NCI-H1048 (cell line): ENCODE results near the gene CTNNBL1.
"Not testable (repeated sequence)": the region's sequence is repeated elsewhere in the genome, so short reads cannot be mapped to it uniquely, and the experiment has no call there.

ENCODE experiments used
- DNase-seq: peaks from one replicate; lab custom pipeline; 2025; lab: John Stamatoyannopoulos, UW

The CTNNBL1 gene

DNA sequence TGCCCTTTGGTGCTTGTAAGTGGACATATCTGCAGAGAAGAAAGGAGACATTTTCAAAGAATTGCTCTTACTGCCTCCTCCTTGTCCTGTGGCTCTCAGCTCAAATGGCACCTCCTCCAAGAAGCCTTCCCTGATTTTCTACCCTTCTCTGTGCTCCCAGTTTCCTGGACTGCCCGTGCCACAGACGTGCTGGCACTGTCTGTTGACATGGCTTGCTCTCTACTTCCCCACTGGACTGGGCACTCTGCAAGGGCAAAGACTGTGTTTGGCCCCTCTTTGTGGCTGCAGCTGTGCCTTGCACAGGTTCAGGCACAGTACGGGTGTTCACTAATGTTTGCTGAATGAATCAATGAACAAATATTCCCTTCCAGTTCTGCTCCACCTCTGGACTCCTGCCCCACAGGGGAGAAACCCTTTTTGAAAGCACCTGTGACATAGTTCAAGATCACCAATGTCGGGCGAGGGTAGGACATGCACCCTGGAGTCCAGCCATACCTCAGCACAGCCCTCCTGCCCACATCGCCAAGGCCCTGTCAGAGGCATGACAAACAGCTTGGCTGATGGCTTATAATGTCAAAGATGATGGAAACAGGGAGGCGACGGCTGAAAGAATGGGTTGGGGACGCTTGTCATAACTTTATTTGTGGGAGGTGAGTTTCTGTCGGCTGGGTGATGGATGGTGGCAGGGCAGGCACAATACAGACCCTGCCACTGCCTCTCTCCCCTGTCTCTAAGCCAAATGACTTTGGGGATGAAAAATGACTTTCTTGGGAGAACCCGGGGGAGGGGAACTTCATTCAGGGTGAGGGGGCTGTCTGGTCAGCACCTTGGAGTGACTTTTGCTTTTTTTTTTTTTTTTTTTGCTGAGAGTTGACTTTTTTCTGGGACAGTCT is 15.6 kb upstream of the CTNNBL1 start:
- DNase-seq, result no peak

GRCh38 chr20:37679751-37680150 is 14.1 kb upstream of the CTNNBL1 start:
- DNase-seq, result not testable (repeated sequence)

DNA sequence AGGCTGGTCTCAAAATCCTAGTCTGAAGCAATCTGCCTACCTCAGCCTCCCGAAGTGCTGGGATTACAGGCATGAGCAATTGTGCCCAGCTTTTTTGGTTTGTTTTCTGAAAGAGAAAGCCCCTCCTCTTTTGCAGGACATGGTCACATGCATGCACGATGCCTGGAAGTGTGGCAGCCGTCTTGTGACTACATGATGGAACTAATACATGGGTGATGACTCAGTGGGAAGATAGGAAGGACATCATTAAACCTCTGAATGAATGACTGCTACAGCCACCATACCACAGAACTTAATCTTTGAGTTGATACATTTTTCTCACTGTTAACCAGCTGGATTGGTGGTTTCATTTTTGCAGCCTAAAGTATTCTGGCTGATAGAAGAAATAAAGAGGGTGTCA is 13.4 kb upstream of the CTNNBL1 start:
- no peak for DNase-seq

GRCh38 chr20:37681384-37682112 is 12.3 kb upstream of the CTNNBL1 start:
- DNase-seq, result no peak

DNA sequence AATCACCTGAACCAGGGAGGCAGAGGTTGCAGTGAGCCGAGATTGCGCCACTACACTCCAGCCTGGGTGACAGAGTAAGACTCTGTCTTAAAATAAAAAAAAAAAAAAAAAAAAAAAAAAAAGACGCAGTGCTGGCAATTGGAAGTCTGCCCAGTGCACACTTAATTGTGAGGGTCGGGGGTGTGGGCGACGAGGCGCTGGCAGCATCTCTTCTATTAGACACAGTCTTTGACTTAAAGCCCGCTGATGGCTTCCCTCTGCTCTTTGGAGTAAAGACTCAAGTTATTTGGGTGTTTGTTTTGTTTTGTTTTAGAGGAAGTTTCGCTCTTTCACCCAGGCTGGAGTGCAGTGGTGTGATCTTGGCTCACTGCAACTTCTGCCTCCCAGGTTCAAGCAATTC is 10.7 kb upstream of the CTNNBL1 start:
- DNase-seq, result not testable (repeated sequence)

DNA sequence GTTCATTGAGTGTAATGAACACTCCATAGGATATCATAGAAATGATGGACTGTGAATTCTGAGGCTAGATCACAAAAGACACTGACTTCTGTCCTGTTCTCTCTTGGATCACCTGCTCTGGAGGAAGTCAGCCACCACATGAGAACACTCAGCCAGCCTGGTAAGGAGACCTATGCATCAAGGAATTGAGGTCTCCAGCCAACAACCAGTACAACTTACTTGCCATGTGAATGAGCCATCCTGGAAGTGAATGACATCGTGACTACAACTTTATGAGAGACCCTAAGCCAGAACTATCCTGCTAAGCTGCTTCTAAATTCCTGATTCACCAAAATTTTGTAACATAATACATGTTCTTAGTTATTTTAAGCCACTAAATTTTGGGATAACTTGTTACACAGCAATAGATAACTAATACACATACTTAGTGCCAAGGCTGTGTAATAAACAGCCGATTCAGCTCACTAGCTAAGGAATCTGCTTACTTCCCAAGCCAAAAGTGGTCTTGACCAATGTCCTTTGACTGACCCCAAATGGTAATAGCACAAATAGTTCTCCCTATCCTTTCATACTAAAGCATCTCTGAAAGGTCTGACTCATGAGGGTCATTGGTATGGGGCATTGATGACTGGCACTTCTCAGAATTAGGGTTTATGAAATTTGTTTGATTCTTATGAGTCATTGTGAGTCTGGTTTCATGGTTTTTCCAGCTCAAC is 6.9 kb upstream of the CTNNBL1 start:
- no peak for DNase-seq

- DNase-seq, result no peak
Observed at GRCh38 chr20:37687478-37687805, 6.4 kb upstream of the CTNNBL1 start.

DNA sequence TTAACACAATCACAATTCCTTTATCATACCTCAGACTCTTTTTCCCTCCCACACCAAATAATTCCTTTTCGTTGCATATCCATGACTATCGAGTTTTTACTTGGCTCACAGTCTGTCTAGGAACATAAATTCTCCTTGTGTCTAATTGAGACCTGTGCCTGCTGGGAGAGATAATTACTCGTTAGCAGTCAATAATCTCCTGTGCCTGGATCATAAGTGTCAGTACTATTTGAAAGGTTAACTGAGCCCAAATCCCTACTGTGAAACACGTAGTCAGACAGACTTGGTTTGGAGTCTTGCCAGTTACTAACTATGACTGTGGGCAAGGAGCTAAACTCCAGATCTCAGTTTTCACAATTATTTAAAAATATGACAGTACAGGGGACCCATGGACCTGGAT is 5.7 kb upstream of the CTNNBL1 start:
- no peak for DNase-seq

DNA sequence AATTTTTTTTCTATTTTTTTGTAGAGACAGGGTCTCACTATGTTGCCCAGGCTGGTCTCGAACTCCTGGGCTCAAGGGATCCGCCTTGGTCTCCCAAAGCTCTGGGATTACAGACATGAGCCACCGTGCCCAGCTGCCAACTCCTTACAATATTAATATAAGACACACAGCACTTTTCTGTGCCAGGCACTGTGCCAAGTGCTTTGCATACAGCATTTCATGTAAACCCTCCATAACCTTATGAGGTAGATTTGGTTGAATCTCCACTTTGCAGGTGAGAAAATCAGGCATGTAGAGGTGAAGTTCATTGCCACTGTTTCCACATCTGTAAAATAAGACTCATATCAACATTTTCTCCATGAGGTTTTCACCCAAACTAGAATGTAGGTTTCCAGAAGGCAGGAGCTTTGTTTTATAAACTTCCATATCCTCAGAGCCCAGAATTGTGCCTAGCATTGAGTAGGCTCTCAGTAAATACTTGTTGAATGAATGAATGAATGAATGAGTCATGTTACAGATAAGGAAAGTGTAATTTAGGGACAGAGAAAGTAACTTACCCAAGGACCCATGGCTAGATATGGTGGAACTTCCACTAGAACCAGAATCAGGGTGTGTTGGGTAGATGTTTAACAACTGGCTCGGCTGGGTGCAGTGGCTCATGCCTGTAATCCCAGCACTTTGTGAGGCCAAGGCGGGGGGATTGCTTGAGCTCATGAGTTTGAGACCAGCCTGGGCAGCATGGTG is 3.0 kb upstream of the CTNNBL1 start:
- no peak for DNase-seq

DNA sequence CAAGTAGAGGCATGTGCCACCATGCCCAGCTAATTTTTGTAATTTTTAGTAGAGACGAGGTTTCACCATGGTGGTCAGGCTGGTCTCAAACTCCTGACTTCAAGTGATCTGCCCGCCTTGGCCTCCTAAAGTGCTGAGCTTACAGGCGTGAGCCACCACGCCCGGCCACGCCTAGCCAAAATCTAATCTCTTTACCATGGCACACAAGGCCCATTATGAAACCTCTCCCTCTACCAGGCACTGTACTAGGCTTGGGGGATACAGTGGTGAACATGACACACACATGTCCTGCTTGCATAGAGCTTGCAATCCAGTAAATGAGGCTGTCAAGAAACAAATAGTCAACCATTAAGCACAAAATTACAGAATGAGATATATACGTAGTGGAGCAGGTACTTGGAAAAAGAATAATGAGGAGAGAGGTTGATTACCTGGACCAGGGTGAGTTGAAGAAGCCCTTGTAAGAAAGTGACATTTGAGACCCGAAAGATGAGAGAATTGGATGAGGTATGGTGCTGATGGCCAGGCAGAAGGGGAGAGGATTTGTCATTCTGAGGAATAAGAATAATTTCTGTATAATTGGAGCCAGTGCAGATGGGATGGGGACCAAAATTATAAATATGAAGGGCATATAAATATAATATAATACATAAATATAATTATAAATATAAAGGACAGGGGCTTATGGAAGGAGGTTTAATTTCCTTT is 1.2 kb upstream of the CTNNBL1 start:
- no peak for DNase-seq

- no peak for DNase-seq
Observed at GRCh38 chr20:37693242-37693634, 592 bp upstream of the CTNNBL1 start.

DNA sequence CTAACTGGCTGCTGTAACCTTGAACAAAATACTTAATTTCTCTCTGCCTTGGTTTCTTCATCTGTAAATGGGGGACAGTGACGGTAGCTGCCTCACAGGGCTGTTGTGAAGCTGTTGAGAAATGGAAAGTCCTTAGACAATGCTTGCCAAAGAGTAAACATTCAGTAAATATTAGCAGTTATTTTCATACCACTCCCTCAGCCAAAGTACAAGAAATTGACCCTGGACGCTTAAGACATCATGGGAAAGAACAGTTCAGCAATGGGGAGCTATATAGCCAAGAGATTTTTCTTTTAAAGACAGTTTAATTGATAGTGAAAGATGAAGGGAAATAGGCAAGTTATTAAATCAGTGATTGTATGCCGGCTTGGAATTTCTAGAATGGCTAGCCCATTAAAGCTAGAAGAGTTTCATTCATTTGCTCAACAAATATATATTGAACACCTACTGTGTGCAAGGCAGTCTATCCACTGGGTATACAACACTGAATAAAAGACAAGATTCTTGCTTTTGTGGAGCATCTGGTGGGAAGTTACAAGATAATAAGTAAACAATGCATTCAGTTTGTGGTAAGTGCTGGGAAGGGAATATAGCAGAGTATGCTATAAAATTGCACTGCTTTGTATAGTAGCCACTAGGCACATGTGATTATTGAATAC is 2.0 kb downstream of the CTNNBL1 start:
- DNase-seq, result no peak

- DNase-seq, result no peak
Observed at GRCh38 chr20:37697314-37697713, 3.5 kb downstream of the CTNNBL1 start.

- no peak for DNase-seq
Observed at GRCh38 chr20:37699202-37699601, 5.4 kb downstream of the CTNNBL1 start.

DNA sequence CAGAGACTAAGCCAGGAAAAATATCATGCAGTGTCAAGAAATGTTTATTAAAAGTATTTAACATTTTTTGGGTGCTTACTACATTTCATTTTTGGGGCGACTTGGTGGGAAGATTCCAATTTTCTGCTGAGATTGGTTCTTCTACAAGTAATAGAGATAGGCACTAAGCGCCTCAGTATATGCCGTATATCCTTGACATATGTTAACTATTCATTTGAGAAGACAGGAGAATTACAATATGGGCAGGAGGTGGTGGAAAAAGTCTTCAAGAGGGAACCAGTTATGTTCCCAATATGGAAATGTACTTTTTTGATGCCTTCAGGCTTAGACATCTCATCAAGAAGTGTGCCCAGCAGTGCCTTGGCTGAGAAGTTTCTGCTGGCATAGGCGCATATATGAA is 6.5 kb downstream of the CTNNBL1 start:
- no peak for DNase-seq

DNA sequence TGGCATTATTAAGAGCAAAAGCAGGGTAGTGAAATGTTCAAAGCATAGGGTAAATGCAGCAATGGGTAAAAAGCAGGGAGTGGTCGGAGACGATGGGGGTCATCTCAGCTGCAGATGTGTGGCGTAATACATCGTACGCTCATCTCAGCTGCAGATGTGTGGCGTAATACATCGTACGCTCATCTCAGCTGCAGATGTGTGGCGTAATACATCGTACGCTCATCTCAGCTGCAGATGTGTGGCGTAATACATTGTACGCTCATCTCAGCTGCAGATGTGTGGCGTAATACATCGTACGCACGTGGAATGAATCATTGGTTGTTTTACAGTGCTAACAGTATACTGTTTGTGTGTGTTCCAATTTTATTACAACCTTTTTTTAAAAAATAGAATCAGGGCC is 7.8 kb downstream of the CTNNBL1 start:
- DNase-seq, result not testable (repeated sequence)

- DNase-seq, result no peak
Observed at GRCh38 chr20:37702403-37703034, 8.7 kb downstream of the CTNNBL1 start.

DNA sequence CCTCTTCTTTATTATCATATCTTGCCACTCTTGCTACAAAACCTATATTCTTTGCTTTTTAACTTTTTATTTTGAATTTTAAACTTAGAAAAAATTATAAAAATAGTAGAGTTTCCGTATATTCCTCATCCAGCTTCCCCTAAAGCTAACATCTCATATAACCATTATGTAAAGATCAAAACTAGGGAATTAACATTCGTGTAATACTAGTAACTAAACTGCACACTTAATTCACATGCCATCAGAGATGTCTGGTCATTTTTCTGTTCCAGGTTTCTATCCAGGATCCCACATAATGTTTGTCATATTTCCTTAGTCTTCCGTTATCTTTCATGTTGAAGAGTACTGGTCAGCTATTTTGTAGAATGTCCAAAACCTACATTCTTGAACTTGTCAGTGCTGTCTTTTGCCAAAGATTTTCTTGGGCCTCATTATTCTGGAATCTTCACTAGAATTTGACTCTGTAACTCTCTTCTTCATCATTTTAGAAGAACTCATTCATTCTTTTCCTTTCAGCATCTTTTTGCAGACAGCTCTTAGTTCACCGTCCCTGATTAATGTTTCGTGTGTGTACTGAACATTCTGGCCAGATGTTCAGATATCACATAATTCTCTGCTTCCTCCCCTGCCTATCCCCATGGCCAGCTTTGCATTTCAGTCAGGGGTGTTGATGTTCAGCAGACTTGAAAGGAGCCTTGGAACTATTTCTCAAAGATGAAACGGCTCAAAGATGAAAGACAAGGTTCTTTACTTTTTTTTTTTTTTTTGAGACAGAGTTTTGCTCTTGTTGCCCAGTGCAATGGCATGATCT is 9.4 kb downstream of the CTNNBL1 start:
- no peak for DNase-seq

DNA sequence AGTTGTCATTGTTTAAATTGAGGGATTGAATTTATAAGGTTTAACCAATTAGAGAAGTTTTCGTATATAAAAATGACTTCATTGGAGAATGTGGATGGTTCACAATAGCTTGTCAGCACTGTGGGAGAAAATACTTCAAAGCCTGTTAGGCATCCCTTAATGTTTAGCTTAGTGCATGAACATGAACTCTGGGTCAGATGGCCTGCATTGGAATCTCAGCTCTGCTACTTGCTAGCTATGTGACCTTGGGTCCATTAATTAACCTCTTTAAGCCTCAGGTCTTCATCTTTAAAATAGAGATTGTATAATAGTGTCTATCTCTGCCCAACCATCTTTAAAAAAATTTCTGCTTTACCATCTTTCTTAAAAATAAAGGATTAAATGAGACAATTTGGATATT is 11.1 kb downstream of the CTNNBL1 start:
- no peak for DNase-seq

DNA sequence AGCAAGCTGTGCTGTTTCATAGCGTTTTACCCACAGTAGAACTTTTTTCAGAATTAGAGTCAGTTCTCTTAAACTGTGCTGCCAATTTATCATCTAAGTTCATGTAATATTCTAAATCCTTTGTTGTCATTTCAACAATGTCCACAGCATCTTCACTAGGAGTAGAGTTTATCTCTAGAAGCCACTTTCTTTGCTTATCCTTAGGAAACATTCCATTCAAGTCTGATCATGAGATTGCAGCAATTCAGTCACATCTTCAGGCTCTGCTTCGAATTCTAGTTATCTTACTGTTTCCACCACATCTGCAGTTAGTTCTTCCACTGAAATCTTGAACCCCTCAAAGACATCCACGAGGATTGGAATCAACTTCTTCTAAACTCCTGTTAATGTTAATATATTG is 12.5 kb downstream of the CTNNBL1 start:
- no peak for DNase-seq
